Esophagus muscularis mucosa (tissue), 2 donors: ENCODE results near the gene ABHD17A.

Experiments used
- POLR2A ChIP-seq: fragments of 450-650 bp; IDR thresholded peaks from one replicate; pipeline ENCODE4 v1.6.1; 2017; ENCODE audit warnings: antibody characterized with exemption, moderate library complexity, mild to moderate bottlenecking, low read depth
- POLR2AphosphoS5 ChIP-seq, 2 donors: sonication (generic); formaldehyde crosslinking; IDR thresholded peaks; one replicate each; pipeline ENCODE4 v1.6.1; 2017; ENCODE audit warnings: antibody characterized with exemption in 2 of 2

GRCh38 chr19:1845125-1845515 lies 40.2 kb downstream of the ABHD17A start:
- no peak for TF ChIP-seq POLR2AphosphoS5 (IDR thresholded peaks at IDR 0.05)
- no peak for TF ChIP-seq POLR2A
